ENCODE measurements around the gene NOX4.

Gene NOX4

DNA sequence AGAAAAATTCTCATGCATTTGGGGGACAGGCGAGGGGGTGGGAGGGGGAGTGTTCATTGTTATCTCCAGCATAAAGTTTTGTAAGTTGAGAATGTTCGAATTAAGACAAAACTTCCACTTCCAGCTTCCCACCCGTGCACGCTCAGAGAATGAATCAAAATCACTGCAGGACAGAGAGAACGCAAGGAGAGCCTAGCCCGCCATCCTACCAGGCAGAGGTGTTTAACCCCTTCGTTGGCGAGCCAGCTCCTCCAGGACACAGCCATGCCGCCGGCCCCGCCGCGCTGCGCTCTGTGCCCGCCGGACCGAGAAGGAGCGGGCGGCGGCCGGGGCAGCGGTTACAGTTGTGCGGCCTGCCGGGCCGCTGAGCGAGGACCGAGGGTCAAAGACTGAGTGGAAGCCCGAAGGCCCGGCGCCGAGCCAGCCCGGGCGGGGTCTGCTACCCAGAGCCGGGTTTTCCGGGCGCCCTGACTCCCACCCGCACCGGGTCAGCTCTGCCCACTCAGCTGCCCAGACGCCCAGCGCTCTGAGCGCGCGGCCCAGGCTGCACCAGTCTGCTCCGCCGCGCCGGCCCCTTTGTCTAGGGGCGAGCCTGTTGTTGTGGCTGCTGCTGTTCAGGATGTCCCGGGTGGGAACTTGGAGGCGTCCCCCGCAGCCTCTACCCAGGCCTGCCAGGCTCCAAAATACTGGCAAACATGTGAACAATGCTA is at the start of gene NOX4:
Gene NOX4 (minus strand): TSS at position 395 of the 710 bp plus-strand sequence. CDS start 129 bp downstream, at position 266.
- DNase-seq = peak; percentile 69

DNA sequence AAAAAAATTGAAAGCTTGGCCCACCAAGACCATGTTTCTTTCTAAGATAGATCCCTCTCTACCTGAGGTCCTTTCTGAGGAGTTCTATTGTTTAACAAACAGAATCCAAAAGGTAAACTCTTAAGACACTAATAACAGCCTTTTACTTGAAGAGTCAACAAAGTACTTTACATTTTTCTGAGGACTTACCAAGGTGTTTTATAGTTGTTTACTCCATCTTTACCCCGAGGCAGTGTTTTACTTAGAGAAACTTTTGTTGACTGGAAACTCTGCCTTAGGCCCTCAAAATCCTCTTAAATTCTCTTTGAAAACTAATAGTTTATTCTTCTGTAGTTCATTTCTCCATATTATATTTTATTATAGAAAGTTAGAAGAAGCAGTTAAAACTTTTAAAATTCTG is 49.7 kb upstream of the NOX4 start:
- no peak for DNase-seq

DNA sequence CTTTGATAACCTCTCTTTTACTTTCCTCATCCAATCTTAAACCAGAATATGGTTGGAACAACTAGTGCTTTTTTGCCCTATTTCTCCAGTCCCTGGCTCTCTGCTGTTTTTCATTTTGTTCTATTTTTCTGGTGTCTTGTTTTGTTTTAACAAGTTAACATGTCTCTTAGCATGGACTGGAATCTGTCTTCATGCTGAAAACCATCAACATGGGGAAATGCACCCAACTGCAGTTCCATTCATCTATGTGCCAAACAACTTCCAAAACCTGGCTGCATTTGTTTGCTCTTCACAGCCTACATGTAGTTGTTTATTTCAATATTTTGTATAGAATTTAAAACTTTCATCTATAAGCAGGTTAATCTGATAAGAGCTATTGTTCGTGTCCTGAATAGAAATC is 46.8 kb upstream of the NOX4 start:
- no peak for DNase-seq

DNA sequence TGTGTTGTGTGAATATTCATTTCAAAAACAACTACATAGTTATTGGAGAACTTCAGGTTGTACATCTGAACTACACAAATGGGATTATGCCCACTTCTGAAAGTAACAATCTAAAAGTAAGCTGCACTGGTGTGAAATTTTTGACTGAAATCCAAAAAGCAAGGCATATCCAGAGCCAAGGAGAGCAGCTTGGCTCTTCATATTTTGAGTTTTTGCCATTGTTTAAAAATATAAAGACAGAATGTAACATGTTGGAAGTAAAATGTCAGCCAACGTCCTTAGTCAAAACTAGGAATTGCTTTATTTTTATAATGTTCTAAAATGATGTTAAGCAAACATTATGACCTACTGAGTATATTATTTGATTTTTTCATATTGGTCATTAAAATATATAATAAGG is 45.8 kb upstream of the NOX4 start:
- no peak for DNase-seq

DNA sequence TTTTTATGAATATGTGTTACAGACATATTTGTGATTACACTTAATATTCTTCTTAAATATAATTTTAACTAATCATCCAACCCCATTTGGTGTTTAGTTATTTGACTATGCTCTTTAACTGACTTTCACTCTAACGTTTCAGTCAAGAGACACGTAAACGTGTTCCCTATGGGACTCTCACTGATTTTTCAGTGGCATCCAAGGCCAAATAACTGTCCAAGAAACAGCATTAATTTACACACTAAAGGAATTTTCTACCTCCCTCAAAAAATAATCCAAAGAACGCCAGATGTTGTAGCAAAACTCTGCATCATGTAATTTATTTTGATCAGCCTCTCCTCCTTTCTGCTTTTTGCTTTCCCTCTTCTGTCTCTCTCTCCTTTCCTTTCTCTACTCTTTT is 44.0 kb upstream of the NOX4 start:
- no peak for DNase-seq

DNA sequence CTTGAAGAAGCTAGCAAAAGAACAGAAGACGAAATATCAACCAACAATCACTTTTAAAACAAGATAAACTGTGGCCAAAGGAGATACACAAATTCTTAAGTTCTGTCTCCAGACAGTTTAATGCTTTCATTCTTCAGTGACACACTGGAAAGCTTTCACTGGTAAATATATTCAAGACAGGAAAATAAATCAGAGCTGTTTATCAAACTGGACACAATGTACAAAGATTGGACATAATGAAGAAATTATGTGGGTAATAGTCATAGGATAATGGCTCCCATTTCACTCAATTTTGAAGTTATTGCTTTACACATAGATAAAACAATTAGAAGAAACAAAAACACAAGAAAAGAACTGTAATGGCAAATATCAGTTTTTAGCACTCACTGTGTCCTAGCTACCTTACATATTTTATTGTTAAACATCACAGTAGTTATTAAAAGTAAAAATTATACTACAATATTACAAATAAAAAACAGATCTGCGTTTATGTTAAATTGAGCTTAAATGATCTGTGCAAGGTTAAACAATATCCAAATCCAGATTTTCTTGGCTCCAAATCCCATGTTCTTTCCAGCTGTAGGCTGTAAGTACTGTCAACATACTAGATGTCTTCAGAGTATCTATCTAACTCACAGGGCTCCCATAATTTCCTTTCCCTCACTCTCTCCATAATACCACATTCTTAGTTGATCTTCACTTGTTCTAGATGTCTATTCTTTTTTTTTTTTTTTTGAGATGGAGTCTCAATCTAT is 38.6 kb upstream of the NOX4 start:
- no peak for DNase-seq

DNA sequence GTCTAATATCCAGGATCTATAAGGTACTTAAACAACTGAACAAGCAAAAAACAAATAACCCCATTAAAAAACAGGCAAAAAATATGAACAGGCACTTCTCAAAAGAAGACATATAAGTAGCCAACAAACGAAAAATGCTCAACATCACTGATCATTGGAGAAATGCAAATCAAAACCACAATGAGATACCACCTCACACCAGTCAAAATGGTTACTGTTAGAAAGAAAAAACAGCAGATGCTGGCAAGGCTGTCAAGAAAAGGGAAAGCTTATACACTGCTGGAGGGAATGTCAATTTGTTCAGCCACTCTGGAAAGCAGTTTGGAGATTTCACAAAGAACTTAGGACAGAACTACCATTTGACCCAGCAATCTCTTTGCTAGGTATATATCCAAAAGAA is 30.6 kb upstream of the NOX4 start:
- no peak for DNase-seq

DNA sequence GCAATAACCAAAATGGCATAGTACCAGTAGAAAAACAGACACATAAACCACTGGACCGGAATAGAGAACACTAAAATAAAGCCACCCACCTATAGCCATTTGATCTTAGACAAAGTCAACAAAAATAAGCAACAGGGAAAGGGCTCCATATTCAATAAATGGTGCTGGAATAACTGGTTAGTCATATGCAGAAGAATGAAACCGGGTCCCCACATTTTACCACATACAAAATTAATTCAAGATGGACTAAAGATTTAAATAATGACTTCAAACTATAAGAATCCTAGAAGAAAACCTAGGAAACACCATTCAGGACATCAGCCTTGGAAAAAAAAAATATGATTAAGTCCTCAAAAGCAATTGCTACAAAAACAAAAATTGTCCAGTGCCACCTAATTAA is 30.1 kb upstream of the NOX4 start:
- no peak for DNase-seq

DNA sequence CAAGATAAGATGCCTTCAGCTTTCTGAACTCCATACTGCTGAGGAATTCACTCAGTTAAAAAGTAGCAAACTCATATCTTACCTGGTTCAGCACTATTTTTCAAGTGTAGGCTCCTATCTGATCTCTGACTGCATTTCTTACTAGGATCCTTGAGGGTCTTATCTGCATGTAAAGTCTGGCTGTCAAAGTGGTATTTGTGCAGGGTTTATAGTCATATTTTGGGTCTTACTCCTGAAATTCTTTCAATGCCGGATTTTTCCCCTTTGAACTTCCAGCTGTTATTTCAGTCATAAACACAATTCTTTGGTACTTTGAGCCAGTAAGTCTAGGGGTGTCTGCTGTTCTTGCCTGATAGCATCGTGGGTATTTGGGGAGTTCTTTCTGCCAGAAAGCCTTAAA is 25.3 kb upstream of the NOX4 start:
- DNase-seq = no peak

DNA sequence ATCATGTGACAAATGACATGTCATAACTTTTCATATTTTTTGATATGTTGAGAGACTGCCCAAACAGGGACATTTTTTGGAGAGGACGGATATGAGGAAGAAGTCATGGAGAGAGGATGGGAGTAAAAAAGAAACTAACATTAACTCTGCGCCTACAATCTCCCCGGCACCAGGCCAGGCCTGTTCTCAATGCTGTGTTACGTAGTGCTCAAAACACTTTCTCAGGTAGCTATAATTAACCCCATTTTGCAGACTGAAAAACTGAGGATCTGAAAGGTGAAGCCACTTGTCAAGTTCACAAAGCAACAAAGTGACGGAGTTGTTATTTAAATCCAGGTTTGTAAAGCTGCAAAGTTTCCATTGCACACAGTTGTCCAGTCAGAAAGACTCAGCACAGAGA is 17.4 kb upstream of the NOX4 start:
- DNase-seq = no peak

DNA sequence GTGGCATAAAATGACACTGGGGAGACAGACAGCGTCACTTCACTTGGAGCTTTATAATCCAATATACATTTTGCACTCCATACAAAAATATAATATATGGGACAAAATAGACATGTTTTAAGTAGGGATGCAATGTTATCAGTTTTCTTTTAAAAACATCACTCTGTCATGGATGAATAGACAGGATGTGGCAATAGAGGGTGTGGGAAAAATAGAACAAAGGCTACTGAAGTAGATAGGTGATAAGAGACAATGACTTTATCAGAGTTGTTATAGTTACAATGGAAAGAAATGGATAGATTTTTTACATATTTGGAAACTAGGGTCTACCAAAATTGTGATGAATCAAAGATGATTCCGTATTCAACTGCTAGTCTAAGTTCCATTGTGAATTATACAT is 13.1 kb upstream of the NOX4 start:
- DNase-seq = no peak

DNA sequence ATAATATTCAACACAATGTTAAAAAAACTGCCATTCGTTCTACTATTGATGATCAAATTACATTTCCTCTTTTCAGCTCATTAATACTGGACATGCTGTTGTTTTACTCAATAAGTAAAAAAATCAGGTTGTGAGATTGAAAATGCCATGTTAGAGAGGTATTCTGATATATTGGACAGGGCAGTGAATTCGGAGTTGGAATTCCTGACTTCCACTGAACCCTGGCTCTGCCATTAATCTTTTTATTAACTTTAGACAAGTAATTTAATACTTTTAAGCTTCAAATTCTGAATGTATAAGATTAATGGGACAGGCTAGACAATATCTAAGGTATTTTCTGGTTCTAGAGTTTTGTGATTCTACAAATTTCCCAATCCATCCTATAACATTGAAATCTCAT is 12.2 kb upstream of the NOX4 start:
- no peak for DNase-seq

DNA sequence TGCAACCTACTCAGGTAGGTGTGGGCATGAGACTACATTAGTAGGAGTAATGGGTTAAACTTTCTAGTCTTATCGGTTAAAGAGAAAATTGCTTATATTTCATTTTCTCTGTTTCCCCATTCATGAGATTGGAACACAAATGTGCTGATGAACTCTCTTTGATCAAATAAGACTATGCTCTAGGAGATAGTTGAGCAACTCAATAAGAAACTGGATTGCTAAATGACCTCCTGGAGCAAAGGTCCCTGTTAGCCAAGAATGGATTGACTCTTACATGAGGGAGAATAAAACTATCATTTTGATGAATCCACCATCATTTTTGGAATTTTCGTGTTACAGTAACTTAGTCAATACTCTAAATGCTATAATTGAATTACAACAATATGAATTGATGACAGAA is 11.1 kb upstream of the NOX4 start:
- no peak for DNase-seq

DNA sequence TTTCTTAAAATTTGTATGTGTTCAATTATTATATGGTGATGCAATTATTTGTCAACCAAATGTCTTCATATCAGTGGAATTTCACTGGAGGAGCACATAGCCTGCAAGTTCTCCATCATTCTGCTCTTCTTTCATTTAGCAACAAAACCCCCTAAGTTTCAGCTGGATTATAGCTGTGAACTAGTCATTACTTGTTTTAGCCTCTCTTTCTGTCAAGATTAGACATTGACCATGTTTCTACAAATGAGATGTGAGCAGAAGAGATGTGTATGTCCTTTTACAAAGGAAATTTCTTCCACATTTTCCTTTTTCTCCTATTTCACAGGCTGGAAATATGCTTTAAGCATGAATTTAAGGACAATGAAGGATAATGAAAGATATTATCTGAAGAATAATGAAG is 9.2 kb upstream of the NOX4 start:
- no peak for DNase-seq

DNA sequence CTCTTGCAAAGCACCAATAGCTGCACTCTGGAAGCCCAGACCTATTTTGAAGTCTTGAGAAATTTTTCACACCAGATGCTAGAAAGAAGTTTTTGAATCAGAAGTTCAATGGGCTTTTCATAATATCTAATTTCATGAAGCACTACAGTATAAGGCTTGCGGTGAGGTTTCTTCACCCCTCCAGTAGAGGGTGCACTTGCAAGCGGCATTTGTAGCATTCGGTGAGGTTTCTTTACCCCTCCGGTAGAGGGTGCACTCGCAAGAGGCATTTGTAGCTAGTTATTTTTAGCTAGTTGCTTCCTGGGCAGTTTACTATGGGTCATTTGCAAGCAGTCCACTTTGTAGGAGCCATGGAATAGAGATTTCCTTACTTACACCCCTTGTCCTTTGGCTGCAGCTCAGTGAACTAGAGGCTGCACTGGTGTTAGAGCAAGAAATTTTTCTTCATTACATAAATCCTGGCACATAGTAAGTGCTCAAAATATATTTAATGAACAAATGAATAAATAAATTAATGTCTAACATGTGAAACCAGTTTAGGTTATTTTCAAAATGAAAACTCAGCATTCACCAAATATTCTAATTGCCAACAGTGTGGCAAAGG is 7.8 kb upstream of the NOX4 start:
- peak; percentile 83 for DNase-seq

DNA sequence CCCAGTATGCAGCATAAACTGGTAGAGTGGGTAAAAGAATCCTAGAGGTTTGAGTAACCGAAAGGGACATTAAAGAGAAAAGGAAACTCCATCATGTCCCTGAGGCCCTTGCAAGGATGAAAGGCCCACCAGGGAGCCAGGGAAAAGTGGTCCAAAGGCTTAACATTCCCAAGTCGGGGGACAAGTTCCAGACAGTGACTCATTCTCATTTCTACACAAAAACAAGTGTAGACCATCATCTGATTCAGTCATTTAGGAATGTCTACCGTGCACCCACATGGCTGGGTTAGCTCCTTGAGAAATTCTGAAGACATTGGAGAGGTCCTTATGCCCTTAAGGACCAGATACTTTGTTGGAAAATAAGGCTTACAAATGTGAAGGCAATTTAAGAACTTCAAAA is 4.8 kb upstream of the NOX4 start:
- DNase-seq = no peak

DNA sequence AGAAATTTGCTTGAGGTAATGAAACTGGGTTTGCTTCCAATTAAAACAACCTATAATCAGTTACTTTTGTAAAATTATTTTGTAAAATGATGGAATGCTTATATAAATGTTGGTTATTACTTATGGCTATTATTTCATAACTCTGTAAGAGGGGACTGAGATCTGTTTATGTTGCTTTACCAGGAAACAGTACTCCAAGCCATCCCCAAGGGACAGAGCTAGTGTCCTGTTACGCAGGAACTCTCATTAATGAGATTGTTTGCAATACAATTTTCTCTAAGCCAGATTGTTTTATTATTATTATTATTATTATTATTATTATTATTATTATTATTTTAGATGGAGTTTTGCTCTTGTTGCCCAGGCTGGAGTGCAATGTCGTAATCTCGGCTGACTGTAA is 2.3 kb upstream of the NOX4 start:
- no peak for DNase-seq

DNA sequence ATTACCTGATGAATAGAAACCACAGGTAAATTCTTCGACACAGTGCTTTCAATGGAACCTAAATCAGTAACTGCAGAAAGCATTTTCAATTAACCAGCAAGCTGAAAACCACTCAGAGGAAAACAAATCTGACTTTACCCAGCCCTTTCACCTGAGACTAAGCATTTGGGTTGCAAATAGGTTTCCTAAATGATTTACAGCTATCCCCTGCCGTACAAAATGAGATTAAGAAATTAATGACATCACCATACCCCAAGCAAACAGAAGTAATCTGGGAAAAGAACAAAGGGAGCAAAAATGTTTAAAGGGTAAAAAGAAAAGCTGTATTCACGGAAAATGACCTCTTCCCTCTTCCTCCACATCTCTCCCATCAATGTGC is 584 bp downstream of the NOX4 start:
- DNase-seq = no peak

DNA sequence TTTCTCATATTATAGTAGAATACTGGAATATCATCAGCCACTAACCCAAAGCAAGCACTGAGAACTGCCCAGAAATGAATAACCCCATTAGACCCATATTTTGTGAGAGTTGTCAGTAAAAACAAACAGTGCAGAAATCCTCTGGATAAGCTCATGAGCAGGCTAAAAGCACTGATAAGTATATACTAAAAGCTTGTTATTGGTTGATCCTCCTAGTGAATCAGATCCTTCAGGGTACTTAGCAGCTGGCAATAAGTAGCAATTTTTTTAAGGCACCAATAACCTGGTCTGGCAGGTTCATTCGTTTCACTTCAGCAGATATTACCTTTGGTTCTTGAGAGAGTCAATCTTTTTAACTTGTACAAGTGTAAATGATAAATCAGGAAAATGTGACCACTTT is 1.2 kb downstream of the NOX4 start:
- peak; percentile 58 for DNase-seq

DNA sequence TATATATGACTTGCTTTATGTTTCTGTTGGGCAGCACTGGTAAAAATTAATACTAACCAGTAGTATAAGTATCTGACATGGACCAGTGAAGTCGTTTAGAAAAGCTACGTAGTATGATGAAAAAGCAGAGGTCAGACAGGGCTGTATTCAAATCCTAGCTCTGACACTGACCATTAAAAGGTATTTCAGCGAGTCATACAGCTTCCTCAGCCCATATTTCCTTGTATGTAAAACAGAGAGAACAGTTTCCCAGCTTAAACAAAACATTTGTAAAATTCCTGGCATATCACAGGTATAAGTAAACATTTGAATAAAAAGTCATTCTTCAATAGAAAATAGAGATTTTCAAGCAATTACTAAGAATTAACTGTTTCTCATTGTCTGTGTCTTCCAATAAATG is 4.2 kb downstream of the NOX4 start:
- no peak for DNase-seq

DNA sequence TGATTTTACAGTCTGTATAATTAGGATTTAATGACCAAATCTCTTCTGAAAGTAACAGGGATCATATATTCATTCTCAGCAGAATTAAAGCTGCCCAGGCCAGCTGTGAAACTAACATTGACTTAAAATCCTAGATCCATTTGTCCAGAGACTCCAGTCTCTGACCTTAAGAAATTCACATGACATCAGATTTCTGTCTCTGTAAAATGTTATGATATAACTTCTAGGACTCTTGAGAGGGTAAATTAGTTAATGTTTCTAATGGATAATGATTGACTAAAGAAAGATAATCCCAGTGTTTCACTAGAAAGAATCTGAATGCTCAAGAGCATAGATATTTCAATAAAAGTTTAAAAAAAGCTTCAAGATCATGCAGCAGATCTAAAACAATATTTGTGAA is 6.3 kb downstream of the NOX4 start:
- DNase-seq = no peak

DNA sequence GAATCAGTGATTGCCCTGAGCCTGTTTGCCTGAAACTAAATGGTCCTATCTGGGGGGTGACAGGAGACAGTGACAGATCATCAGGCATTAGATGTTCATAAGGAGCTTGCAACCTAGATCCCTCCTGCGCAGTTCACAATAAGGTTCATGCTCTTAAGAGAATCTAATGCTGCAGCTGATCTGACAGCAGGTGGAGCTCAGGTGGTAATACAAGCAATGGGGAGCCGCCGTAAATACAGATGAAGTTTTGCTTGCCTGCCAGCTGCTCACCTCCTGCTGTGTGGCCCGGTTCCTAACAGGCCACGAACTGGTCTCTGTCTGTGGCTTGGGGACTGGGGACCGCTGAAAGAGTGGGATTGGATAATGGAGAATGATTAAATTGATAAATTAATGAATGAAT is 14.0 kb downstream of the NOX4 start:
- DNase-seq = peak; percentile 87

DNA sequence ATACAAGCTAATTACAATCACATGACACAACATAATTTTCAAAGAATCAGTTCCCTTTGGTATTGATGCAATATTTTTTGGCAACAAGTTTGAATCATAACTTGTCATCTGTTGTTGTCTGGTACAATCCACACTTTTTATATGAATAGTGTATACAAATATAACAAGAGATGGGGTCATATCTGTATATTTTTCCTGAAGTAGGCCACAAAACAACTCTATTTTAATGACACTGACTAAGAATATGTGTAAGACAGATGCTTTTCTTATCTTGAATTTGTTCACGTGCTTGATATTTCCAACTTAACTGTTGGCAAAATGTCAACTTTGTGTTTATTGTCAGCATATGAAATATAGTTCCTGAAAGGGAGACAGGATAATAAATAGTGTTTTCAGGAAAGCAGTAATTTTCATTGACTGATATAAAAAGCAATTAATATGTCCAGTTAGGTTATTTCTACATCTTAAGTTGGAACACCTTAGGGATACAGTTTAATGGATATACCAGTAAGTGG is 27.9 kb downstream of the NOX4 start:
- no peak for DNase-seq

DNA sequence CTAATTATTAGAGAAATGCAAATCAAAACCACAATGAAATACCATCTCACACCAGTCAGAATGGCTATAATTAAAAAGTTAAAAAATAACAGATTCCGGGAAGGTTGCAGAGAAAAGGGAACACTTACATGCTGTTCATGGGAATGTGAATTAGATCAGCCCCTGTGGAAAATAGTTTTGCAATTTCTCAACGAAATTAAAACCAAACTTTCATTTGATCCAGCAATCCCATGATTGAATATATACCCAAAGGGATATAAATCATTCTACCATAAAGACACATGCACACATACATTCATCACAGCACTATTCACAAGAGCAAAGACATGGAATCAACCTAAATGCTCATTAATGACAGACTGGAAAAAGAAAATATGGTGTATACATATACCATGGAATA is 32.5 kb downstream of the NOX4 start:
- DNase-seq = no peak

All from DMS53 (cell line).